Ecto neural progenitor cell (in vitro differentiated cells): Measurements from ENCODE around the gene TMEM127.
"Not testable (repeated sequence)": the region's sequence is repeated elsewhere in the genome, so short reads cannot be mapped to it uniquely, and the experiment has no call there.

Experiments
- DNase-seq: peaks from one replicate; pipeline ENCODE4 v3.0.0-alpha.2; 2018; ENCODE audit warnings: low spot score

TMEM127 gene

GRCh38 chr2:96240341-96241038 lies 25.3 kb downstream of the TMEM127 start:
- DNase-seq, result no peak

- DNase-seq, result no peak
Measured at GRCh38 chr2:96239745-96240264, 26.0 kb downstream of the TMEM127 start.

- no peak for DNase-seq
Measured at GRCh38 chr2:96239091-96239490, 26.7 kb downstream of the TMEM127 start.

- DNase-seq, result no peak
Measured at GRCh38 chr2:96238266-96238665, 27.5 kb downstream of the TMEM127 start.

GRCh38 chr2:96236882-96237281 lies 28.9 kb downstream of the TMEM127 start:
- DNase-seq, result no peak

GRCh38 chr2:96233880-96234316 lies 31.9 kb downstream of the TMEM127 start:
- no peak for DNase-seq

- DNase-seq, result no peak
Measured at GRCh38 chr2:96233436-96233835, 32.4 kb downstream of the TMEM127 start.

GRCh38 chr2:96231316-96231715 lies 34.5 kb downstream of the TMEM127 start:
- DNase-seq, result no peak

GRCh38 chr2:96225016-96225533 lies 40.7 kb downstream of the TMEM127 start:
- DNase-seq, result no peak

- DNase-seq, result not testable (repeated sequence)
Measured at GRCh38 chr2:96221106-96221505, 44.7 kb downstream of the TMEM127 start.

- not testable (repeated sequence) for DNase-seq
Measured at GRCh38 chr2:96219959-96220358, 45.8 kb downstream of the TMEM127 start.

- no peak for DNase-seq
Measured at GRCh38 chr2:96218508-96219131, 47.2 kb downstream of the TMEM127 start.

- no peak for DNase-seq
Measured at GRCh38 chr2:96214554-96214953, 51.2 kb downstream of the TMEM127 start.

- DNase-seq, result no peak
Measured at GRCh38 chr2:96213379-96213778, 52.4 kb downstream of the TMEM127 start.

GRCh38 chr2:96212339-96212738 lies 53.5 kb downstream of the TMEM127 start:
- DNase-seq, result no peak

GRCh38 chr2:96209729-96210085 lies 56.1 kb downstream of the TMEM127 start:
- DNase-seq, result no peak

- no peak for DNase-seq
Measured at GRCh38 chr2:96209011-96209728, 56.6 kb downstream of the TMEM127 start.

GRCh38 chr2:96208143-96209010 lies 57.4 kb downstream of the TMEM127 start, which contains the start of gene STARD7:
Gene STARD7 (minus strand): TSS chr2:96208827. CDS start chr2:96208434, 393 bp downstream.
- peak; percentile 99 for DNase-seq

- no peak for DNase-seq
Measured at GRCh38 chr2:96207774-96208142, 58.0 kb downstream of the TMEM127 start.

GRCh38 chr2:96207073-96207773 lies 58.6 kb downstream of the TMEM127 start:
- DNase-seq, result no peak

GRCh38 chr2:96205888-96206287 lies 59.9 kb downstream of the TMEM127 start:
- DNase-seq, result no peak
